GM19238 (cell line): ENCODE data around the gene IDE.
"Not testable (repeated sequence)": the region's sequence is repeated elsewhere in the genome, so short reads cannot be mapped to it uniquely, and the experiment has no call there.

Experiments
- DNase-seq: peaks from one replicate; pipeline ENCODE4 v3.0.0; 2011; ENCODE audit warnings: low spot score; ENCODE audit not compliant: insufficient read length

The IDE gene

DNA sequence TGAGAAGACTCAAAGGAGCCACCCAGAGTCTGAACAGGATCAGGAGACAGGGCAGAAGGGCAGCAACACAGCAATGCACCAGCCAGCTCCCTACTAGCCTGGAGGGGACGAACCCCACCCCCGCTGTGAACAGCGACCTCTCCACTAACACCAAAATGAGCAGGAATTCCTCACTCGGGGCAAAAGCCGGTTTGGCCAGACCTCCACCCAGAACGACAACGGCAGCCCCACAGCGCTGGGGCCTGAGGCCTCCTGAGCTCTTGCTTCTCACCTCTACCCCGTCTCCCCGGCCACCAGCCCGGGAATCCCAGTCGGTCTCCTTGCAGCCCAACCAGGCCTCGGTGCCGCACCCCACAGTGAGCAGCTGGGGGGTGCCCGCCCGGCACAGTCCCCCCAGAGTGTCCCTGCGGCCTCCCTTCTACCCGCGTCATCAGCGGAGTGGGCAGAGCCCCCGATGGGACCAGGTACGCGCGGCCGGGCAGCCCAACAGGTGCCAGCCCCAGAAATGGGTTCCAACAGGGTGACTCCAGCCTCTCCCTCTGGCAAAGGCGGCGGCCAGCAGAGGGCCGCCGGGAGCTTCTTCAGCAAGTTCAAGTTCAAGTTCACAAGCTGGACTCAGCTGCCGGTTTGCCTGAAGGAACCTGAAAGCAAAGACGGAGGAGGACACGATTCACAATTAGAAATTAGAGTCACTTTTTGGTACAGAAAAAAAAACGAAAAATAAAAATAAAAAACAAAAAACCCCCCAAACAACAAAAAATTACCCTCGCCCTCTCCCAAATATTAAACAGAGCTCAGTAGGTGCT, 153.9 kb downstream of the IDE start:
- no peak for DNase-seq

DNA sequence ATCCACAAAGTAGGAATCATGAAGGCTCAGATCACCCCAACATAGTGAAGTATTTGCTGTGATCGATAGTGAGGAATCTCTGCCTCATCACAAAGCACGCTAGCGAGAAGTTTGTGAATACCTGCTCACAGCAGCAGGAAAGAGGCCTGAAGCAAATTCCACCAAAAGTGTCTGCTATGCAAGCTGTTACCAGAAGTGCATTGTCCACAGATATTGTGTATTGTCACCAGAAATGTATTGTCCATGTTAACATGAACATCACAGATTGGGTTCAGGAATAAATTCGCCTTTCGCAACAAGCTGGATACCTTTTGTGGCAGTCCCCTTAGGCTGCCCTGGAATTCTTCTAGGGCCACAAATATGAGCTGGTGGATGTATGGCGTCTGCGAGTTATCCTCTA, 155.0 kb downstream of the IDE start:
- no peak for DNase-seq

DNA sequence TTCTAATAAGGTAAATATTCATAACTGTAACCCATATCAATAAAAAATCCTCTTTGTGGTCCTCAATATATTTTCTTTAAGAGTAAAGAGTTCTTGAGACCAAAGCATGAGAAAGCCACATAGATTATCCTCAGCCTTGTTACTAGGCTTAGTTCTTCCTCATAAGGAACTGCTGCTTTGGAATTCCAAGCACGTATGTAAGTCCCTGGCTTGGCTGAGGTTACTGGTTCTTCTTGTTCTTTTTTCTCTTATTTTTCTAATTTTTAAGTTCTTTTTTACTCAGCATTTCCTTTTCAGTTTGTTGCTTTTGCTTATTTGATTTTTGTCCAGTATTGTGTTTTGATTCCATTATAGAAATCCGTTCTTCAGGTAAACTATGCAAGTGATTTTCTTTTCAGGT, 155.7 kb downstream of the IDE start:
- DNase-seq: no peak

DNA sequence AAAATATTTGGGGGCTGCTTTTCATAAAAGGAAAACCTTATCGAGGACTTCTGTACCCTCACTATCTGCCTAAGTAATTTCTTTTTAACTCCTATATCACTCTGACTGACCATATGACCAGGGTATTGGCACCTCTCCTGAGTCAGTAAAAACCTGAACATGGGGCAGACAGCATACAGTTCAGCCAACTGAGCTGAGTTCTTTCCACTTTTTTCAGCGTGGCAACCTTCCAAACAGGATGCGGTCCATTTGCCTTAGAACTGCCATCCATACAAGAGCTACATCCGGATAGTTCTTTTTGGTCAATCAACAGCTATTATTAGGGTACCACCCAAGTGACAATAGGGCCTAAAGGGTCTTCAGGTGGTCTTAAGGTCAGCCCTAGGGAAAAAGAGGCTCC, 160.4 kb downstream of the IDE start:
- no peak for DNase-seq

DNA sequence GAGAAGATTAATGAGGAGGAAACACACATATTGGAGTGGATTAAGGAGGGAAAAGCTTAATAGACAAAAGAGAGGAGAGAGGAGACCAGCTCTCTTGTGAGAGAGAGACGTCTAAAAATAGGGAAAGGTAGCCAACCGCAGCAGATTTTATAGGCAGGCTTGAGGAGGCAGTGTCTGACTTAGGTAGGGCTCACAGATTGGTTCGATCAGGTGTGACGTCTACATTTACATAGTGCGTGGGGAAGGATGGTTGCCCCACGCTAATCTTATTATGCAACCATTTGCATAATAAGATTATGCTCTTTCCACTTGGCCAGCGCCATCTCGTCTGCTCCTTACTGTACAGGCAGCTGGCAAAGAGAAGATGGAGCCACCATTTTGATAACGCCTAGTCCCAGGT, 160.9 kb downstream of the IDE start:
- DNase-seq: no peak

DNA sequence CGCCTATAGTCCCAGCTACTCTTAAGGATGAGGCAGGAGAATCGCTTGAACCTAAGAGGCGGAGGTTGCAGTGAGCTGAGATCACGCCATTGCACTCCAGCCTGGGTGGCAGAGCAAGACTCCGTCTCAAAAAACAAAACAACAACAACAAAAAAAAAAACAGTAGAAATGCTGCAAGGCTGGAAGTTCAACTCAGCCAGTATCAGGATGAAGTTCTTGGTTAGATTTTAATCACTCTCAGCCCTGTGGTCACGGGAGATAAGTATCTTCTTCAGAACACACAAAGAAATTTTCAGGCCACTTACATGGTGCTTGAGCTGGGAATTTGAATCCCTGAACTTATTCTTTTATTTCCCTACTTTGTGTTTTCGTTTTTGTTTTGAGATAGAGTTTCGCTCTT, 162.5 kb downstream of the IDE start:
- DNase-seq: no peak

DNA sequence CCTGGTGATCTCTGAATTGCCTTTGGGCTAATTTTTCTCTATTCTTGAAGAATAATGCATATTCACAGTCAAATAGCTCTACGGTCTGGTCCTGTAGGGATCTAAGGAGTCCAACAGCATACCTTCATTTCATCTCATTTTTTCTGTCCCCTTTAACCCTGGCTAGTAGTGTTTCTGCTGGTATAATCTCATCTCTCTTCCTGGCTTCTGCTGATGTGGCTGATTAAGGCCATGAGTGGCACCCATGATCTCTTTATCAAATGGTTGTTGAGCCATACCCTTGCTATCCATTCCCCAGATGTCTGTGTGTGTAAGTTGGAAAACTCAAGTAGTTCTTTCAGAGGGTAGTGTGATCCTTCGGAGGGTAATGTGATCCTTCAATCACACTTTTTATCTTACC, 163.4 kb downstream of the IDE start:
- no peak for DNase-seq

DNA sequence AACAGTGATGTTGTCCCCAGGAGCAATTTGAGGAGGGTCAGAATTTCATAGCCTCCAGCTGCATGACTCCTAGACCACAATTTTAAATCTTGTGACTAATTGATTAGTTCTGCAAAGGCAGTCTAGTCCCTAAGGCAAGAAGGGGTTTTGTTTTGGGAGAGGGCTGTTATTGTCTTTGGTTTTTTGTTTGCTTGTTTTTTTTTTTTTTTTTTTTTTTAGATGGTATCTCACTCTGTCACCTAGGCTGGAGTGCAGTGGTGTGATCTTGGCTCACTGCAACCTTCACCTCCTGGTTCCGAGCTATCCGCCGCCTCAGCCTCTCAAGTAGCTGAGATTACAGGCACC, 165.9 kb downstream of the IDE start:
- DNase-seq: no peak

DNA sequence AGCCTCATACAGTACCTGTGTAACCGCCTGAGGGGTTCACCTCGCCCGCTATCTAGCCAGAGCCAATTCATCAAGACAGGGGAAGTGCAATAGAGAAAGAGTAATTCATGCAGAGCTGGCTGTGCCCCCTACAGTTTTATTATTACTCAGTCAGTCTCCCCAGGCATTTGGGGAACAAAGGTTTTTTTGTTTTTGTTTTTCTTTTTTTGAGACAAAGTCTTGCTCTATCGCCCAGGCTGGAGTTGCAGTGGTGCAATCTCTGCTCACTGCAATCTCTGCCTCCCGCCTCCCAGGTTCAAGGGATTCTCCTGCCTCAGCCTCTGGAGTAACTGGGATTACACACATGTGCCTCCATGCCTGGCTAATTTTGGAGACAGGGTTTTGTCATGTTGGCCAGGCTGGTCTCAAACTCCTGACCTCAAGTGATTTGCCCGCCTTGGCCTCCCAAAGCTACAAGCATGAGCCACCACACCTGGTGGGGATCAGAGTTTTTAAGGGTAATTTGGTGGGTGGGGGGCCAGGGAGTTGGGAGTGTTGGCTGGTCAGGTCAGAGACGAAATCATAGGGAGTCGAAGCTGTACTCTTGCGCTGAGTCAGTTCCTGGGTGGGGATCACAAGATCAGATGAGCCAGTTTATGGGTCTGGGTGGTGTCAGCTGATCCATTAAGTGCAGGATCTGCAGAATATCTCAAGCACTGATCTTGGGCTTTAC, 166.4 kb downstream of the IDE start:
- no peak for DNase-seq

DNA sequence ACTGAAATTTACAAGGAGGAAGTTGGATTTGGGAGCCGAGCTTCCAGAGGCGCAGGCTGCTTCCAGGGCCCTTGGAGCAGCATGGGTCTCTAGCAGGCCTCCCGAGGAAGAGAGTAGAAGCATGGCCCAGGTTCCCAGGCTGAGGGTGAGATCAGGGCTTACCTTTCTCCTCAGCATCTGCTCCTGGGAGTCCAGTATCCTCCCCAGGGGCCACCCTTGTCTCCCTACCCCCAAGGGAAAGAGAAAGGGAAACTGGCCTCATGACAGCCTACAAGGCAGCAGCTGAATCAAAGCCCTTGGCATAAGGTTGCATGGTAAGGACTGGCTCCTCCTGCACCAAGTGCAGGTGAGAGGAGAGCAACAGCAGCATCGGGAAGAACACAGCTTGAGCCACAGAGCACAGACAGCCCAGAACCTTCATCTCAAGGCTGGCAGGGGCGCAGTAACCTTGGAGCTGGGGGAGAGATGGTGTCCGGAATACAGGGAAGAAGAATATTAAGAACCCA, 168.4 kb downstream of the IDE start:
- DNase-seq: no peak

DNA sequence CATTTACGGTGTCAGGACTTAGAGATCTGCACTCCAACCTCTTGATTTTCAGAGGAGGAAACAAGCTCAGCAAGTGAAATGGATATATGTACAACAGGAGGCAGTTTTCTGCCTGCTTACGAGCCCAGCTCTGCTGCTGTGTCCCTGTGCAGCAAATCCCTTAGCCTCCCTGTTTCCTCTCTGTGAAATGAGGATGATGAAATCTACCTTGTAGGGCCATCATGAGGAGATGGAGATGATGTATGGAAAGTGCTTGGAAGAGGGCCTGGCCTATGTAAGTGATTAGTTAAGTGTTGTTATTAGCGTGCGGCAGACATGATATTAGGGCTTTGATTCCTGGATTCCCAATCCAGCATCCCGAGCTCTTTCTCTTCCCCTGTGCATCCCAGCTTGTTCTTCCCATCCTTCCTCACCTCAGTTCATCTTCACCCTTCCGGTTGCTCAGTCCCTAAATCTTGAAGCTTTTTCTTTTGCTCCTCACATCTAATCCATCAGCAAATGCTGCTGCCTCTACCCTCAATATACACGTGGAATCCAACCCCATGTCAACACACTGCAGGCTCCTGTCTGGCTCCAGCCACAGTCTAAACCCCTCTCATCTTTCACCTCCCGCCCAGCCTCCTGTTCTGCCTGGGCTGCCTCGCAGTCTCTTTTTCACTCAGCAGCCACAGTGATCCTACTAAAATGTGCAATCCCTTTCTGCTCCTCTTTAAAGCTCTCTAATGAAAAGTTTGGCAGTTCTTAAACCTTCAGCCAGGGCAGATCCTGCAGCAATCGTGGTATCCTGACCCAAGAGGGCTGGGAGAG, 169.1 kb downstream of the IDE start:
- DNase-seq: no peak

DNA sequence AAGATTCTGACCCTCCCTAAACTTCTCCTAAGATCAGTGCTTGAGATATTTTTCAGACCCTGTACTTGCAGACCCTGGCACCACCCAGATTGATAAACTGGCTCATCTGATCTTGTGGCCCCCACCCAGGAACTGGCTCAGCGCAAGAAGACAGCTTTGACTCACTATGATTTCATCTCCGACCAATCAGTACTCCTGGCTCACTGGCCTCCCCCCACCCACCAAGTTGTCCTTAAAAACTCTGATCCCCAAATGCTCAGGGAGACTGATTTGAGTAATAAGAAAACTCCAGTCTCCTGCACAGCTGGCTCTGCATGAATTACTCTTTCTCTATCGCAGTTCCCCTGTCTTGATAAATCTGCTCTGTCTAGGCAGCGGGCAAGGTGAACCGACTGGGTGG, 171.7 kb downstream of the IDE start:
- DNase-seq: not testable (repeated sequence)
